Fibroblast of lung (primary cell): ENCODE data around the gene EIF4G1. TPM values are rescaled to one million over a fixed set of nuclear protein-coding genes. Genes with fewer than 3 reads are reported as not detected.
A peak's percentile ranks its signal among the peaks of the same experiment; 100 is the strongest.

Source experiments
- DNase-seq, 2 donors: peaks; one replicate each; pipeline versions ENCODE4 v3.0.0 to v3.0.0-alpha.2; 2010; ENCODE audit warnings: low read depth in 2 of 2
- H2AFZ ChIP-seq: 2 replicates; pipeline ENCODE4 v1.5.1; 2012; ENCODE audit warnings: low read length, control low read depth, inconsistent platforms
- H3K27ac ChIP-seq: 2 replicates; pipeline ENCODE4 v1.5.1; 2011; ENCODE audit warnings: low read length, control low read depth; ENCODE audit not compliant: insufficient read depth
- H3K27me3 ChIP-seq: 2 replicates; pipeline ENCODE4 v1.5.1; 2011; ENCODE audit warnings: mild to moderate bottlenecking, low read length; ENCODE audit not compliant: control insufficient read depth, insufficient read depth
- H3K36me3 ChIP-seq: 2 replicates; pipeline ENCODE4 v1.5.1; 2011; ENCODE audit warnings: low read length; ENCODE audit not compliant: control insufficient read depth, insufficient read depth
- H3K4me1 ChIP-seq: 2 replicates; pipeline ENCODE4 v1.5.1; 2011; ENCODE audit warnings: low read length; ENCODE audit not compliant: control insufficient read depth, insufficient read depth; ENCODE audit errors: extremely low read depth
- H3K4me2 ChIP-seq: 2 replicates; pipeline ENCODE4 v1.5.1; 2011; ENCODE audit warnings: low read length, control low read depth; ENCODE audit not compliant: insufficient read depth; ENCODE audit errors: extremely low read depth
- H3K4me3 ChIP-seq, 4 experiments: fragments of 200-600 bp in 1 of 4; sonication (generic) in 1 of 4; replicated peaks in 1 of 4; 2 replicates each; pipeline ENCODE4 v1.5.1; 2011 to 2016; ENCODE audit warnings: low read length in 4 of 4, low read depth in 3 of 4, mild to moderate bottlenecking in 3 of 4, control low read depth in 2 of 4, inconsistent platforms in 1 of 4, mixed read lengths in 1 of 4; ENCODE audit not compliant: insufficient read depth in 1 of 4; ENCODE audit errors: control extremely low read depth in 1 of 4
- H3K79me2 ChIP-seq: 2 replicates; pipeline ENCODE4 v1.5.1; 2012; ENCODE audit warnings: mild to moderate bottlenecking, low read length, inconsistent platforms; ENCODE audit not compliant: control insufficient read depth, insufficient read depth
- H3K9ac ChIP-seq: 2 replicates; pipeline ENCODE4 v1.5.1; 2011; ENCODE audit warnings: mild to moderate bottlenecking, low read length, control low read depth; ENCODE audit not compliant: insufficient read depth
- H3K9me3 ChIP-seq: 2 replicates; pipeline ENCODE4 v1.5.1; 2012; ENCODE audit warnings: low read depth, low read length; ENCODE audit not compliant: control insufficient read depth, insufficient read depth
- H4K20me1 ChIP-seq: 2 replicates; pipeline ENCODE4 v1.5.1; 2011; ENCODE audit warnings: low read length; ENCODE audit not compliant: control insufficient read depth, insufficient read depth; ENCODE audit errors: extremely low read depth
- CTCF ChIP-seq, 2 donors: IDR thresholded peaks in 1 of 2; conservative IDR thresholded peaks in 1 of 2; 1 replicate in 1 of 2; 2 replicates in 1 of 2; pipeline ENCODE4 v1.5.1; 2011 to 2012; ENCODE audit warnings: low read length in 2 of 2, control low read depth in 1 of 2, inconsistent platforms in 1 of 2, low read depth in 1 of 2, mild to moderate bottlenecking in 1 of 2
- EZH2 ChIP-seq: IDR thresholded peaks from 2 replicates; pipeline ENCODE4 v1.5.1; 2012; ENCODE audit warnings: low read length, control low read depth, mild to moderate bottlenecking; ENCODE audit errors: missing control alignments
- polyA plus RNA-seq, 2 donors: library from polyadenylated mRNA; depleted of rRNA in 1 of 2; stranded (reverse) in 1 of 2; unstranded in 1 of 2; fragments of >200 nt; gene quantifications; 2 replicates each; pipeline ENCODE4 v1.2.1, GENCODE V29; 2011 to 2012; ENCODE audit warnings: missing spikeins in 1 of 2
- total RNA-seq: library from RNA; depleted of rRNA; stranded (reverse); fragments of >200 nt; gene quantifications from 2 replicates; pipeline ENCODE4 v1.2.1, GENCODE V29; 2014

The EIF4G1 gene
- total and polyA plus RNA-seq, 2 donors (not counting 1 experiment from before 2014, with no cell fraction given), result 235 to 263 TPM

- no peak for DNase-seq
- Histone ChIP-seq H2AFZ (no peak overlapping the region), H3K9ac (no peak overlapping the region), H3K27me3 (no peaks in the 10 kb centered on the region), H4K20me1 (peaks cover 4% of the 10 kb centered on the region), H3K4me2 (peak overlapping the region; percentile 95), H3K27ac (no peak overlapping the region), H3K79me2 (peaks cover 74% of the 10 kb centered on the region), H3K4me1 (peaks cover 23% of the 10 kb centered on the region), H3K9me3 (no peaks in the 10 kb centered on the region), H3K4me3 (peak overlapping the region; percentile 90 to 98 (median 95)), H3K36me3 (peaks cover 29% of the 10 kb centered on the region)
- TF ChIP-seq CTCF (conservative IDR thresholded peaks at IDR 0.05 in 1 of 2, IDR thresholded peaks at IDR 0.05 in 1 of 2; ENCODE audit: low read depth in 1 of 2, low read length in 2 of 2) (no peak), EZH2 (no peak)
Measured at GRCh38 chr3:184317201-184317600, 2.8 kb downstream of the EIF4G1 start.

DNA sequence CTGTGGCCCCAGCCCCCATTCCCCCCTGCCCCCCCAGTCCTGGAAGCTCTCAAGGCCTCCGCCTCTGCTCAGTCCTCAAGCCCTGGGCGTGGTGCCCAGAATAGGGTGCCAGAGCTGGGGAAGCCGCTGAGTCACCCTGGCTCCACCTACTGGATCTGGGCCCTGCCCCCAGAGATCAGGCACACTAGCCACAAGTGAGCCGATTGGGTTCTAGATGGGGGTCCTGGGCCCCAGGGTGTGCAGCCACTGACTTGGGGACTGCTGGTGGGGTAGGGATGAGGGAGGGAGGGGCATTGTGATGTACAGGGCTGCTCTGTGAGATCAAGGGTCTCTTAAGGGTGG, 5.7 kb downstream of the EIF4G1 start:
- TF ChIP-seq EZH2, result no peak
- Histone ChIP-seq H3K9ac (peak overlapping the region; percentile 10), H3K4me1 (peaks cover 23% of the 10 kb centered on the region), H3K4me3 (peak overlapping the region; percentile 12 to 41 (median 30)), H2AFZ (no peak overlapping the region), H3K79me2 (peaks cover 93% of the 10 kb centered on the region), H3K4me2 (peak overlapping the region; percentile 67), H3K27ac (peak overlapping the region; percentile 73), H3K27me3 (no peaks in the 10 kb centered on the region), H4K20me1 (peaks cover 4% of the 10 kb centered on the region), H3K36me3 (peaks cover 53% of the 10 kb centered on the region), H3K9me3 (no peaks in the 10 kb centered on the region)
- peak; percentile 96 to 97 for DNase-seq

DNA sequence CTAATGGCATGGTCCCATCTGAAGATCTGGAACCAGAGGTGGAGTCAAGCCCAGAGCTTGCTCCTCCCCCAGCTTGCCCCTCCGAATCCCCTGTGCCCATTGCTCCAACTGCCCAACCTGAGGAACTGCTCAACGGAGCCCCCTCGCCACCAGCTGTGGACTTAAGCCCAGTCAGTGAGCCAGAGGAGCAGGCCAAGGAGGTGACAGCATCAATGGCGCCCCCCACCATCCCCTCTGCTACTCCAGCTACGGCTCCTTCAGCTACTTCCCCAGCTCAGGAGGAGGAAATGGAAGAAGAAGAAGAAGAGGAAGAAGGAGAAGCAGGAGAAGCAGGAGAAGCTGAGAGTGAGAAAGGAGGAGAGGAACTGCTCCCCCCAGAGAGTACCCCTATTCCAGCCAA, 7.3 kb downstream of the EIF4G1 start:
- H3K4me3 ChIP-seq, result no peak overlapping the region
- H3K9me3 ChIP-seq, result no peaks in the 10 kb centered on the region
- H3K4me1 ChIP-seq, result peaks cover 22% of the 10 kb centered on the region
- H3K9ac ChIP-seq, result no peak overlapping the region
- DNase-seq, result no peak
- H3K79me2 ChIP-seq, result peaks cover 88% of the 10 kb centered on the region
- peaks cover 59% of the 10 kb centered on the region for H3K36me3 ChIP-seq
- peaks cover 3% of the 10 kb centered on the region for H4K20me1 ChIP-seq
- no peaks in the 10 kb centered on the region for H3K27me3 ChIP-seq
- no peak overlapping the region for H3K4me2 ChIP-seq
- no peak overlapping the region for H3K27ac ChIP-seq
- H2AFZ ChIP-seq, result no peak overlapping the region
- TF ChIP-seq EZH2 (no peak), CTCF (conservative IDR thresholded peaks at IDR 0.05 in 1 of 2, IDR thresholded peaks at IDR 0.05 in 1 of 2; ENCODE audit: low read depth in 1 of 2, low read length in 2 of 2) (no peak)
